HG03045 (cell line): Measurements from ENCODE around the gene CLDN6.

Experiments
- ATAC-seq: cut with Tn5 transposase; IDR thresholded peaks from one replicate; pipeline ENCODE4 v1.9.1; 2021; ENCODE audit warnings: mild to moderate bottlenecking, moderate library complexity; ENCODE audit not compliant: unreplicated experiment

The CLDN6 gene

DNA sequence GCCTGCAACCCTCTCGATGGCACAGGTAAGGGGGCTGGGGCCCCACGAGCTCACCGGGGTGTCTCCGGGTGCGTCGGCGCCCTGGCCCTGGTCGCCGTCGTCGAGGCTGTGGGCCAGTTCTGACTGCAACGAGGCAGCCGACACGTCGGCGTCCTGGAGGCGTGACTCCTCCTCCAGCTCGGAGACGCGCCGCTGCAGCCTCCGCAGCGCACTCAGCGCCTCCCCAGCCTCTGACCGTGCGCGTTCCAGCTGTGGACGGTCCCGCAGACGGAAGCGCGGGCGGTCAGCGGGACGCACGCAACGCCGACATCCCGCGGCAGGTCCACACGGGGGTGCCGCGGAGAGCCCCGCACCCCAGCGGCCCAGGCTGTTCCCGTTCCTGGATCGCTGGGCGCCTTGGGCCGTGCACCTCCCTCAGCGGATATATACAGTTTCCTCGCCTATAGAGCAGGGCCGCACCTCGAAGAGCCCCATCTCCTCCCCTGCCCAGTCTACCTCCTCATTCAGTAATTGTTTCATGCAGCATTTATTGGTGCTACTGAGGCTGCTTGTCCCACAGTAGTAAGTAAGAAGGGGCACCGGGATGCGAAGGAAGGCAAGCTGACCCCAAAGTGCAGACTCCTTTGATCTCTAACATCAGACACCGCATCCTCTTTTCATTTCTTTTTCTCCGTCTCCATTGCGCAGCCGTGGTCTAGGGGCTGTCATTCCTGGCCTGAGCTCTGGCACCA, 11.7 kb upstream of the CLDN6 start:
- ATAC-seq, result no peak

DNA sequence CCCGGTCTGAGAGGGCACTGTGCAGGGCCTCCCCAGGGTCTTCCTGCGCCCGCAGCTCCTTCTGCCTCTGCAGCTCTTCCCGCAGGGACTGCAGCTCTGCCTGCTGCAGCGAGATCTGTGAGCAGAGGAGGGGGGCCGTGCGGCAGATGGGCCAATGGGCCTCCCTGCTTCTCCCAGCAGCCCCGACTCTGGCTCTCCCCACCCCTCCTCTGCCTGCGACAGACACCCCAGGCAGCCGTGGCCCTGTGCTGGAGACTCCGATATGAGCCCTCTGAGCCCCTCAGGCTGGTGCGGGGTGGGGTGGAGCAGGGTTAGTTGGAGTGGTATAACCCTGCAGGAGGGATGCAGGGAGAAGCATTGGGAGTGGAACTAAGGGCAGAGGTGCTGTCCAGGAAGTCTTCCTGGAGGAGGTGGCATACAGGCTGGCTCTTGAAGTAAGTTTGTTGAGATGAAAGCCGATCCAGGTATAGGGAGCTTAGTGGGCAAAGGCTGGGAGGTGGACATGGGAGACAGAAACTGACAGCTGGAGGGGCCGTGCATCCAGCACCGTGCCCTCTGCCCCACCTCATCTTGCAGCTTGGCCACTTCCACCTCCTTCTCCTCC, 10.8 kb upstream of the CLDN6 start:
- ATAC-seq, result no peak

DNA sequence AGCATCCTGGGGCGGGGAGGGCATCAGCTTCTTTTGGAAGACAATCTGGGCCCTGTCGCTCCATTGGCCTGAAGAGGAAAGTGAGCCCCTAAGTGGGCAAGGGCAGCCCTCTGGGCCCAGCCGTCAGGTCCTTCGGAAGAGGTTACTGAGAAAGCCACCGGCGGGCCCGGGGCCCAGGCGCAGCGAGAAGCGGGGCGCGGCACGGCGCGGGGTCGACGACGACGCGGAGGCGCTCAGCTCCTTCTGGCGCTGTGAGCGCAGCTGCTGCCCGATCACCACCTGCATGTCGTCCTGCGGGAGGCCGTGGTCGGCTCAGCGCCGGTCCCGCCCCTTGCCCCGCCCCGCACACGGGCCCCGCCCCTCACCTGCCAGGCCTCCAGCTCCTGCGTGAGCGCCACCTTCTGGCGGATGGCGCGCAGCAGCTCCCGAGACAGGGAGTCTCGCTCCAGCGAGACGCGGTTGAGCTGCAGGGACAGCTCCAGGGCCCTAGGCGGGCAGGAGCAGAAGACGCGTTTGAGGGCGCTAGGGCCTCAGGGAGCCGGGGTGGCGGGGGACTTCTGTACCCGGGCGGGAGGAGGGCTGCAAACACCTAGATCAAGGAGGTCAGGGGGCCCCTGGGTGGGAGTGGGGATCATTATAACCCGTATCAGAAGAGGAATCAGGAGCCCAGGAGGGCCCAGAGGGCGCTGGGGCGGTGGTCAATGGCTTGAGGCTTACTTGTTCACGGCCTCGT, 10.2 kb upstream of the CLDN6 start:
- ATAC-seq, result no peak

DNA sequence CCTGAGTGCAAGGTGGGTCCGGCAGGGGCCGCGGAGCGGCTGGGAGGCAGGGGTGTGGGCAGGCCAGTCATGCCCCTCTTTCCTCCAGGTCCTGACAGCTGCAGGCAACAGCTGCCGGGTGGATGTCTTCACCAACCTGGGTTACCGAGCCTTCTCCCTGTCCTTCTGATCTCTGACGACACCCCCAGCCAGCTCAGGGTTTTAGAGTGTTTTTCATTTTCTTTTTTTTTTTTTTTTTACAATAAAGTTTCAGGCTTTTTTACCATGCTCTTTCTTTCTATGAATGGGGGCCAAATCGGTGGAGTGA, 9.5 kb upstream of the CLDN6 start:
- ATAC-seq, result no peak

DNA sequence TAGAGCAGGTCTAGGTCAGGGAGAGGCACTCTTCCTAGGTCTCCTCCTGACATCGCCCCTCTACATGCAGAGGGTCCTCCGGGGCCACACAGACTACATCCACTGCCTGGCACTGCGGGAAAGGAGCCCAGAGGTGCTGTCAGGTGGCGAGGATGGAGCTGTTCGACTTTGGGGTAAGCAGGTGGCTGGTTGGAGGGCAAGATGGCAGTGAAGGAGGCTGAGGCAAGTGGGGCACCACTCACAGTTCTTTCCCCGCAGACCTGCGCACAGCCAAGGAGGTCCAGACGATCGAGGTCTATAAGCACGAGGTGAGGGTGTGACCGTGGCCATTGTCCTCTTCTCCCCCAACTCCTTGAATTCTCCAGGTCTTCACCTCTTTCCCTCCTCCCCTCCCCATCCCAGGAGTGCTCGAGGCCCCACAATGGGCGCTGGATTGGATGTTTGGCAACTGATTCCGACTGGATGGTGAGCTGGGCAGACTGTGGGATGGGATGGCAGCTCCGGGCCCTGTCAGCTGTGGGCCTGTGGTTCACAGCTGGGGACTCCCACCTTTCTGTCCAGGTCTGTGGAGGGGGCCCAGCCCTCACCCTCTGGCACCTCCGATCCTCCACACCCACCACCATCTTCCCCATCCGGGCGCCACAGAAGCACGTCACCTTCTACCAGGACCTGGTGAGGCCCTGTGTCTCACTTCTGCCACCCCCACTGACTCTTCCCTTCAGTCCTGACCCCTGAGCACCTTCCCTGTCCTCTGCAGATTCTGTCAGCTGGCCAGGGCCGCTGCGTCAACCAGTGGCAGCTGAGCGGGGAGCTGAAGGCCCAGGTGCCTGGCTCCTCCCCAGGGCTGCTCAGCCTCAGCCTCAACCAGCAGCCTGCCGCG, 8.9 kb upstream of the CLDN6 start:
- ATAC-seq, result no peak

DNA sequence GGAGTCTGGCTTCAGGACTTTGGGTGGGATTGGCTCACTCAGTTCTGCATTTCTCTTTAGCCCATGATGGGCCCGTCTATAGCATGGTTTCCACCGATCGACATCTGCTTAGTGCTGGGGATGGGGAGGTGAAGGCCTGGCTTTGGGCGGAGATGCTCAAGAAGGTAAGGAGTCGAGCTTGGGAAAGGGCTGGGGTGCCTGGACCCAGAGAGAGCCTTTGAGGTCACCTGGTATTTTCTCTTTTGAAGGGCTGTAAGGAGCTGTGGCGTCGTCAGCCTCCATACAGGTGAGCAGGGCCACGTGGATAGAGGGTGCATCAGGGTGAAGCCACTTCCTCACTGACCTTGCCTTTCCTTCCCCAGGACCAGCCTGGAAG, 8.0 kb upstream of the CLDN6 start:
- ATAC-seq, result no peak

DNA sequence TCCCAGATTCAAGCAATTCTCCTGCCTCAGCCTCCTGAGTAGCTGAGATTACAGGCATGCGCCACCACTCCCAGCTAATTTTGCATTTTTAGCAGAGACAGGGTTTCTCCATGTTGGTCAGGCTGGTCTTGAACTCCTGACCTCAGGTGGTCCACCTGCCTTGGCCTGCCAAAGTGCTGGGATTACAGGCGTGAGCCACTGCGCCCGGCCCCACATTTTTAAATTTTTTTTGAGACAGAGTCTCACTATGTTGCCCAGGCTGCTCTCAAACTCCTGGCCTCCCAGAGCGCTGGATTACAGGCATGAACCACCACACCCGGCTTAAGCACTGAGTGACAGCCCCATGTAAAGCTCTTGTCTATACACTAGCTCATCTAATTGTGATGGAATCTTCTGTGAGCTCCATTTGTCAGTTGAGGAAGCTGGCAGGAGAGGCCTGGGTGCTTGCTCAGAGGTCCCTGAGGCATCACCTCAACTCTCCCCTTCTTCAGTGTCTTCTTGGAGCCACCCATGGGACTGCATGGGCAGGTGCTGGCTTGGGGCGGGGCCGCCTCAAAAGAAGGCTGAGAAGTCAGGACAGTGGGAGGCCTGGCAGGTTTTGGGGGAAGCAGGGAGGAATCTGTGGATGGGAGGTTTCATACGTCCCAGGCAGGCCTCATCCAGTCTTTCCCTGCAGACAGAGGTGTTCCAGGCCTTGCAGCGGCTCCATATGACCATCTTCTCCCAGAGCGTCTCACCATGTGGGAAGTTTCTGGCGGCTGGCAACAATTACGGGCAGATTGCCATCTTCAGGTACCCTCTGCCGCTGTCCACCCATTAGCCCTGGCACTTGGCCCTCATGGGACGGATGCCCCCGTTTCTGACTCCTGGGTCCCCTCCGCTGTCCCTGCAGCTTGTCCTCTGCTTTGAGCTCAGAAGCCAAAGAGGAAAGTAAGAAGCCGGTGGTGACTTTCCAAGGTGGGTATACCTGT, 7.3 kb upstream of the CLDN6 start:
- no peak for ATAC-seq

DNA sequence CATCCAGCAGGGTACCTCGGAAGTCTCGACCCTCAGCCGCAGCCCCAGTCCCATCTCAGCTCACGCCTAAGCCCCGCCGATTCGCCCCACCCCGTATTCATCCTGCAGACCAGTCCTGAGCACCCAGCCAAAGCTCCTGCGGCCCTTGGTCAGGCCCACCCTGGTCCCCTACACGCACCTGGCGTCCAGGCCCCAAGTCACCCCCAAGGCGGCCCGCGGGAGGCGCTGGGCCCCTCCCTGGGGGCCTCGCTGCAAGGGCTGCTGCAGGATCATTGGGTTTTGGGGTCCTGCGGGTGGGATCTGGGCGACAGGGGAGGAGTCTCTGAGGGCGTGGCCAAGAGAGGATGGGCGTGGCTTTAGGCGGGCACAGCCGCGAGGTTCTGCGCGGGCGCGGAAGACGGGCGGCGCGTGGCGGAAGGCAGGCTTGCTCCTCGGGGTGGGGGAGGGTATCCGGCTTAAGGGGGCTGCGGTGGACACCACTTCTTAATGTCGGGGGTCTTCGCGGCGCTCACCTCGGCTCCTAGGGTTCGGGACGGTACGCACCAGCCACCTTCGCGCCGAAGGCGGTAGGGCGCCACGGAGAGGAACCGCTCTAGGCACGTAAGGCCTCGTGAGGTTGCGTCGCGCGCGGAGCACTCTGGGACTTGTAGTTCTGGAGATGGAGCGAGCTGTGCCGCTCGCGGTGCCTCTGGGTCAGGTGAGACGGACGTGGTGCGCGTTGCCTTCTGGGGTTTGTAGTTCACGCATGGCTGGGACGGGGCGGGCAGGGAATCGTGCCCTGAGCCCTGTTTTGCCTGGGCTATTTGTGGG, 5.9 kb upstream of the CLDN6 start, which contains the start of the genes HCFC1R1 and THOC6:
Gene HCFC1R1, minus strand, starts transcription at position 274 of the 810 bp plus-strand sequence. Its CDS starts 1 bp downstream, at position 273.
Gene THOC6, plus strand, starts transcription at position 367 of the 810 bp plus-strand sequence. Its CDS starts 292 bp downstream, at position 659.
- peak; percentile 67 for ATAC-seq

DNA sequence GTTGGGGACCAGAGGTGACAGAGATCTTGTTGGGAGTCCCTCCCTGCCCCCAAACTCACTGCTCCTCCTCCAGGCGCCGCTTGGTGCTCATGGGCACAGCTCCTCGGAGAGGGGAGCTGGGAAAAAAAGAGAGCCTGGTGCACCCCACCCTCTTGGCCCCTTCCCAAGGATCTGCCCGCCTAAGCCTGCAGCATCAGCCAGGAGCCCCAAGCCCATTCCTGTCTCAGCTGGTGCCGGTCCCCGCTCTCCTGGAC, 5.4 kb upstream of the CLDN6 start:
- ATAC-seq, result no peak

DNA sequence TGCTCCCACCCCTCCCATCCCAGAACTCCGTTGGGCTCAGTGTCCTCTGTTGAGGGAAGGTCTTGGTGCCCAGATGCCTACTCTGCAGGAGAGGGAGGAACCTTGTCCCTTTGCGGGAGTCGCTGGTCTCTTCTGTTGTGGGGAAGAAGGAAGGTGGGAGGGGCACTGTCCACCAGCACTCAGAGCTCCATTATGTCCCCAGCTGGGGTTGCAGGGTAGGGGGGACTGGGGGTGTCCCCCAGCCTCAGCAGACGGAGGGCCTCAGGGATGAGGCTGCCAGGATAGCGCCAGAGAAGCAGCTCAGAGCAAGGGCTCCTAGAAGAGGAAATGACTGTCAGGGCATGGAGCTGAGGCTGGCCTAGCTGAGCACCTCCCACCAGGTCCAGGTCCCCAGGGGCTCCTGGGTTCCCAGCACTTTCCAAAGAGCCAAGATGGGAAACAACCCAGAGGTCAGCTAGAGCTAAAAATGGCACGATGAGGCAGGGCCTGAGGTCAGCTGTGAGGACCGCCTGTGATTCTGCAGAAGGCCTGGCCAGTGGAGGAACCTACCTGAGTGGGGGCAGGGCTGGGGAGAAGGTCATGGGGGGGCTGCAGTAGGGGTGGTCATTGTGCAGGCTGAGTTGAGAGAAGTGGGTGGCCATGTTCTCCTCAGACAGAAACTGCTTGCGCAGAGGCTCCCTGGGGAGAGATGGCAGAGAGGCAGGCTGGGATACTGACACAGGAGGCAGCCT, 4.9 kb upstream of the CLDN6 start:
- ATAC-seq, result no peak

DNA sequence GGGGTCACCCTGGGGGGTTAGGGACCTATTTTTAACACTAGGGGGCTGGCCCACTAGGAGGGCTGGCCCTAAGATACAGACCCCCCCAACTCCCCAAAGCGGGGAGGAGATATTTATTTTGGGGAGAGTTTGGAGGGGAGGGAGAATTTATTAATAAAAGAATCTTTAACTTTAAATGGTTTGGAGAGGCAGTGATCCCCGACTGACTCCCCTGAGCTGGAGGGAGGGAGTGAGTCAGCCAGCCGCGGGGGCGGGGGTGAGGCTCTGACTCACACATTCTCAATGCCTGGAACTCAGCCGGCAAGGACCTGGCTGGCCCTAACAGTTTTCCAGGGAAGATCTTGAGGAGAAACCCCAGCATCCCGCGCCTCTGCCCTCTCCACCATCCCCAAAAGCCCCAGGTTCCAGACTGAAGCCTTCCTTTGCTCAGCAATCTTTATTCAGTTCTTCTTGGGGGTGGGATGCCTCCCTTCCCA, 4.3 kb upstream of the CLDN6 start:
- ATAC-seq, result no peak

DNA sequence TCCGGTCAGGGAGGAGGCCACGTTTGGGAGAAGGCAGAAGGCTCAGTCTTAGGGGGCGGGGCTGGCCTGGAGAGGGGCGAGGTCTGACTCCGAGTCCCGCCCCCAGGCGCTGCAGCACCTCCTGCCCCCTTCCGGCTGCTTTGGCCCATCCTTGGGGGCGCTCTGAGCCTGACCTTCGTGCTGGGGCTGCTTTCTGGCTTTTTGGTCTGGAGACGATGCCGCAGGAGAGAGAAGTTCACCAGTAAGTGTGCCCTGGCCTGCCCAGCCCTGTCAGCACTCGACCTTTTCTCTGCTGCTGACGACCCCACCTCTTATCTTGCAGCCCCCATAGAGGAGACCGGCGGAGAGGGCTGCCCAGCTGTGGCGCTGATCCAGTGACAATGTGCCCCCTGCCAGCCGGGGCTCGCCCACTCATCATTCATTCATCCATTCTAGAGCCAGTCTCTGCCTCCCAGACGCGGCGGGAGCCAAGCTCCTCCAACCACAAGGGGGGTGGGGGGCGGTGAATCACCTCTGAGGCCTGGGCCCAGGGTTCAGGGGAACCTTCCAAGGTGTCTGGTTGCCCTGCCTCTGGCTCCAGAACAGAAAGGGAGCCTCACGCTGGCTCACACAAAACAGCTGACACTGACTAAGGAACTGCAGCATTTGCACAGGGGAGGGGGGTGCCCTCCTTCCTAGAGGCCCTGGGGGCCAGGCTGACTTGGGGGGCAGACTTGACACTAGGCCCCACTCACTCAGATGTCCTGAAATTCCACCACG, 3.6 kb upstream of the CLDN6 start:
- no peak for ATAC-seq

DNA sequence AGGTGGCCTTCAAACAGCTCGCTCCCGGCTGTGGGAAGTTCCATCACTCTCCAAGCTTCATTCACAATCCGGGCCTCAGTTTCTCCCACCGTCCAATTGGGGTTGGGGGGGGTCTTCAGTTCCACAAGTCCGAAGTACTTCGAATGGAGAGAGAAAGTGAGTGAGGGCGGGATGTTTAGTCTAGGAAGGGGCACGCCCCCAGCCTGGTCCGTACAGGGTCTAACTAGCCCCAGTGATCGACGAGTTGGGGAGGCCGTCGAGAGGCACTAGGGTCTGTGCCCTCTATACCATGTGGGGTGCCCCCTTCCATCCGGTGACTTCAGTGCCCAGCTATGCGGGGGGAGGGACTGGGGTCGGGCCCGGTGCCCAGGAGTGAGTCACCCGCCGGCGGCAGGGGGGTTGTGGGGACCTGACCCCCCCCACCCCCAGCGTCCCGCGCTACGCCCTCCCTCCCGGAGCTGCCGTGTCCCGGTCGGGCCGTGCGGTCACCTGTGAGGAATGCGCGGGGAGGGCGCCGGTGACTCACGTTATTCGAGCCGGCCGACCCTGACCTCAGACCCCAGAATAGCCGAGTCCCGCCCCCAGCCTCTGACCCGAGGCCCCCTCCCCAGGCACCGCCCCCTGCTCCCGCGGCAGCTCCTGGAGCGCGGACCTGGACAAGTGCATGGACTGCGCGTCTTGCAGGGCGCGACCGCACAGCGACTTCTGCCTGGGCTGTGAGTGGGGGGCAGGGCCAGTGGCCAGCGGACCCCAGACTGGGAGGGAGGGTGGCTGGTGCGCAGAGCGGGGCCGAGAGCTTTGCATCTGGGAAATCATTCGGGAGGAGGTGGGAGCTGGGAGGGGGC, 2.8 kb upstream of the CLDN6 start:
- no peak for ATAC-seq

DNA sequence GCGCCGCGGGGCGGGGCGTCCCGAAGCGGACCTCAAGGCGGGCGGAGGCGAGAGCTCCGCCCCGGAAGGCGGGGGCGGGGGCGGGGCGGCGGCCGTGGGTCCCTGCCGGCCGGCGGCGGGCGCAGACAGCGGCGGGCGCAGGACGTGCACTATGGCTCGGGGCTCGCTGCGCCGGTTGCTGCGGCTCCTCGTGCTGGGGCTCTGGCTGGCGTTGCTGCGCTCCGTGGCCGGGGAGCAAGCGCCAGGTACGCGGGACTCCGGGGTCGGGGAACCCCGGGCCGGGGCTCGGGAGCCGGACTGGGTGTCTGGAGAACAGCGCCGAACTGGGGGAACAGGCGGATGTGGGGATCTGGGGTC, 2.2 kb upstream of the CLDN6 start, which contains the start of gene TNFRSF12A:
Gene TNFRSF12A, plus strand, starts transcription at position 122 of the 357 bp plus-strand sequence. Its CDS starts 30 bp downstream, at position 152.
- ATAC-seq, result no peak

DNA sequence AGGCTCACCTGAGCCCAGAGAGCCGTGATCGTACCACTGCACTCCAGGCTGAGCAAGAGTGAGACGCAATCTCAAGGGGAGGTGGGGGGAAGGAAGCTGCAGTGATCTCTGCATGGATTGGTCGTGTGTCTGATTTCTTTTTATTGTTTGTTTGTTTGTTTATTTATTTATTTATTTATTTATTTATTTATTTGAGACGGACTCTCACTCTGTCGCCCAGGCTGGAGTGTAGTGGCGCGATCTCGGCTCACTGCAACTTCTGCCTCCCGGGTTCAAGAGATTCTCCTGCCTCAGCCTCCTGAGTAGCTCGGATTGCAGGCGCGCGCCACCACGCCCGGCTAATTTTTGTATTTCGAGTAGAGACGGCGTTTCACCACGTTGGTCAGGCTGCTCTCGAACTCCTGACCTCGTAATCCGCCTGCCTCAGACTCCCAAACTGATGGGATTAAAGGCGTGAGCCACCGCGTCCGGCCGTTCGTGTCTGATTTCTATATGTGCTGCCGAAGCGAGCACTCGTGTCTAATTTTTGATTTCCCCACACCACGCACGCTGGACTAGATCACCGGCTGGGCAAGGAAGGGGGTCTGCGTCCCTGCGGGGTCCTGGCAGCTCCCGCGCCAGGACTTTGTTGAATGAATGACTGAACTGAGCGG, 1.7 kb upstream of the CLDN6 start:
- ATAC-seq, result no peak

DNA sequence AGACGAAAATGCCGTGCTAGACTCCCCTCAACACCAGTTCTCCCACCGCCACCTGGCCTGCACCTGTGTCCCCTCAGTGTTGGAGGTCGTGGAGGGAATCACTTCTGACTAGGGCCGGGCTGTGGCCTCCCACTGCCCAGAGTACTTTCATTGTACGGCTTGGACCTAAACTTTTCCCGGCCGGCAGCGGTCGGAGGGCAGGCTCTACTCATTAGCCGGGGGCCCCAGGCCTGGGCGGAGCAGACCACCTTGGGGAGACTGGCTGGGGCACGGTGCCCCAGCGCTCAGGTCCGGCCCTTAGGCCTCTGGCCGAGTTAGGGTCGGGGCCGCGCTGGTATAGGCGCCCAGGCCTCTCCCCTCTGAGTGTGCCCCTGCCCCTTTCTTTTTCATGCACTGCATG, 639 bp downstream of the CLDN6 start:
- ATAC-seq, result no peak
